ENCODE results near the gene NFIC.

Gene NFIC

GRCh38 chr19:3468211-3468610 lies 101.8 kb downstream of the NFIC start:
- no peak overlapping the region for H3K27ac ChIP-seq
- TF ChIP-seq CTCF (IDR thresholded peaks at IDR 0.05), result no peak
- no peaks in the 10 kb centered on the region for H3K4me1 ChIP-seq (ENCODE audit: control insufficient read depth in 1 of 2, insufficient read depth in 1 of 2, low read depth in 1 of 2, low read length in 1 of 2)
- peaks cover 22% of the 10 kb centered on the region for H3K36me3 ChIP-seq
- H3K27me3 ChIP-seq, result no peaks in the 10 kb centered on the region
- no peaks in the 10 kb centered on the region for H3K9me3 ChIP-seq
- no peak overlapping the region for H3K4me3 ChIP-seq (ENCODE audit: low read depth in 1 of 2, low read length in 1 of 2)

GRCh38 chr19:3469638-3470499 lies 103.5 kb downstream of the NFIC start:
- H3K4me1 ChIP-seq (ENCODE audit: control insufficient read depth in 1 of 2, insufficient read depth in 1 of 2, low read depth in 1 of 2, low read length in 1 of 2), result no peaks in the 10 kb centered on the region

GRCh38 chr19:3470500-3471128 lies 104.2 kb downstream of the NFIC start:
- H3K27ac ChIP-seq, result no peak overlapping the region
- no peaks in the 10 kb centered on the region for H3K27me3 ChIP-seq
- H3K4me1 ChIP-seq (ENCODE audit: control insufficient read depth in 1 of 2, insufficient read depth in 1 of 2, low read depth in 1 of 2, low read length in 1 of 2), result no peaks in the 10 kb centered on the region
- H3K36me3 ChIP-seq, result peaks cover 4% of the 10 kb centered on the region
- no peak for TF ChIP-seq CTCF (IDR thresholded peaks at IDR 0.05)
- no peaks in the 10 kb centered on the region for H3K9me3 ChIP-seq
- H3K4me3 ChIP-seq (ENCODE audit: low read depth in 1 of 2, low read length in 1 of 2), result no peak overlapping the region

More at GRCh38 chr19:3469638-3470499, 103.5 kb downstream of the NFIC start:
- Histone ChIP-seq H3K27ac (no peak overlapping the region), H3K4me3 (ENCODE audit: low read depth in 1 of 2, low read length in 1 of 2) (no peak overlapping the region), H3K36me3 (peaks cover 5% of the 10 kb centered on the region), H3K9me3 (no peaks in the 10 kb centered on the region), H3K27me3 (no peaks in the 10 kb centered on the region)
- TF ChIP-seq CTCF (IDR thresholded peaks at IDR 0.05), result no peak

GRCh38 chr19:3471954-3472655 lies 105.7 kb downstream of the NFIC start:
- no peak overlapping the region for H3K27ac ChIP-seq
- no peak overlapping the region for H3K4me3 ChIP-seq (ENCODE audit: low read depth in 1 of 2, low read length in 1 of 2)
- peak; percentile 59 for TF ChIP-seq CTCF (IDR thresholded peaks at IDR 0.05)
- H3K27me3 ChIP-seq, result no peaks in the 10 kb centered on the region
- no peaks in the 10 kb centered on the region for H3K4me1 ChIP-seq (ENCODE audit: control insufficient read depth in 1 of 2, insufficient read depth in 1 of 2, low read depth in 1 of 2, low read length in 1 of 2)
- no peaks in the 10 kb centered on the region for H3K9me3 ChIP-seq
- no peaks in the 10 kb centered on the region for H3K36me3 ChIP-seq

GRCh38 chr19:3474010-3474409 lies 107.6 kb downstream of the NFIC start:
- Histone ChIP-seq H3K27ac (no peak overlapping the region), H3K4me1 (ENCODE audit: control insufficient read depth in 1 of 2, insufficient read depth in 1 of 2, low read depth in 1 of 2, low read length in 1 of 2) (peaks cover 0 to 6% of the 10 kb centered on the region in 2 experiments), H3K36me3 (no peaks in the 10 kb centered on the region), H3K9me3 (no peaks in the 10 kb centered on the region), H3K4me3 (ENCODE audit: low read depth in 1 of 2, low read length in 1 of 2) (no peak overlapping the region), H3K27me3 (no peaks in the 10 kb centered on the region)
- no peak for TF ChIP-seq CTCF (IDR thresholded peaks at IDR 0.05)
